ENCODE measurements around the gene PHGDH. TPM values are rescaled to one million over a fixed set of nuclear protein-coding genes. Genes with fewer than 3 reads are reported as not detected.
A peak's percentile ranks its signal among the peaks of the same experiment; 100 is the strongest.

The PHGDH gene
- total RNA-seq, 1 donor from 2014 or later: 452 TPM

DNA sequence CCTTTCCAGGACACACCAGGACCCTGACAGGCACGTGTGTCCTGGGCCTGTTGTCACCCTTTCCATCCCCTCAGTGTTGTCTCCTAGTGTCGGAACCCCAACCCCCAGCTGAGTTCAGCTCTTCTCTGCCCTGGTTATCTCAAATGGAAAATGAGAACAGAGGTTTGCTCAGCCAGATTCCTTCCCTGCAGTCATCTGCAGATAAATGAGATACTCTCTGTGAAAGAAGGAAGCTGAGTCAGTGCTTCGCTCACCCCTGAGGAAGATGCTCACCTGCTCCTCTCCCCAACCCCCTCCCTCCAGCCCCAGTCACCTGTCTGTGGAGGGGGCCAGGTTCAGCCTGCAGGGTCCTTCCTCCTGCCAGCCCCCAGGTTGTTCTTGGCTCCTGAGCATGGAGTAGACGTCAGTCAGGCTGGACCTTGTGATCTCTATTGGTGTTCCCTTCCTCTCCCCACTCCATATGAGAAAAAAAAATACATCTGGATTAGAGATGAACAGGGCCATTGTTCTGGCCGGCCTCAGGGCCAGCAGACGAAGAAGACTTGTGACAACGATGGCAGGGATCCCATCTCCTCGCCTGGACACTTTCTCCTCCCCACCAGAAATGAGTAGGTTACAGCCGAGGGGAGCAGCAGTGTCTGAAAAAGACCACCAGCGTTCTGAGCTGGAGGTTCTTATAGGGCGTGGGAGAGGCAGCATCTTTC, 20.9 kb downstream of the PHGDH start:
- Mint-ChIP-seq H3K4me1 (ENCODE audit: low read depth) (peaks cover 28% of the 10 kb centered on the region), H3K27ac (no peak overlapping the region), H3K4me3 (ENCODE audit: low read depth) (no peak overlapping the region), H3K36me3 (ENCODE audit: insufficient read depth) (peaks cover 46% of the 10 kb centered on the region), H3K9me3 (ENCODE audit: low read depth) (no peaks in the 10 kb centered on the region), H3K27me3 (no peaks in the 10 kb centered on the region)
- TF ChIP-seq, protein P1, sequence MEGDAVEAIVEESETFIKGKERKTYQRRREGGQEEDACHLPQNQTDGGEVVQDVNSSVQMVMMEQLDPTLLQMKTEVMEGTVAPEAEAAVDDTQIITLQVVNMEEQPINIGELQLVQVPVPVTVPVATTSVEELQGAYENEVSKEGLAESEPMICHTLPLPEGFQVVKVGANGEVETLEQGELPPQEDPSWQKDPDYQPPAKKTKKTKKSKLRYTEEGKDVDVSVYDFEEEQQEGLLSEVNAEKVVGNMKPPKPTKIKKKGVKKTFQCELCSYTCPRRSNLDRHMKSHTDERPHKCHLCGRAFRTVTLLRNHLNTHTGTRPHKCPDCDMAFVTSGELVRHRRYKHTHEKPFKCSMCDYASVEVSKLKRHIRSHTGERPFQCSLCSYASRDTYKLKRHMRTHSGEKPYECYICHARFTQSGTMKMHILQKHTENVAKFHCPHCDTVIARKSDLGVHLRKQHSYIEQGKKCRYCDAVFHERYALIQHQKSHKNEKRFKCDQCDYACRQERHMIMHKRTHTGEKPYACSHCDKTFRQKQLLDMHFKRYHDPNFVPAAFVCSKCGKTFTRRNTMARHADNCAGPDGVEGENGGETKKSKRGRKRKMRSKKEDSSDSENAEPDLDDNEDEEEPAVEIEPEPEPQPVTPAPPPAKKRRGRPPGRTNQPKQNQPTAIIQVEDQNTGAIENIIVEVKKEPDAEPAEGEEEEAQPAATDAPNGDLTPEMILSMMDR (IDR thresholded peaks at IDR 0.05; ENCODE audit: unreplicated experiment): no peak
- no peak for DNase-seq (ENCODE audit: low spot score, unreplicated experiment)

DNA sequence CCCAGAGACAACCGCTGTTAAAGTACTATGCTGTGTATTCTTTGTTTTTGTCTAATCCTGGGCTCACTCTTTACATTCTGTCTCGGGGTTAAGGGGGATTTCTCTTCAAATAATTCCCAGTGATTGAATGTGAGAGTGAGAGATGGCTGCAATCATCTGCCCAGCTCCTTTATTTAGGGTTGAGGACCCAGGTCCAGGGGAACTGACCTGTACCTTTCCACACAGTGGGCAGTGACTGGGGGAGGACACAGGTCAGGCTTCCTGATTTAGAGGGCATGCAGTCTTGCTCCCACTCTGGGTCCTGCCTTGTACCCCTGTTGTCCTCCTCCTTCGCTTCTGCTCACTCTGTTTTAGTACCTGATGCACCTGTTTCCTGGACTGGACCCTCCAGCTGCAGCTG, 22.0 kb downstream of the PHGDH start:
- Mint-ChIP-seq H3K4me3 (ENCODE audit: low read depth) (no peak overlapping the region), H3K4me1 (ENCODE audit: low read depth) (peaks cover 26% of the 10 kb centered on the region), H3K36me3 (ENCODE audit: insufficient read depth) (peaks cover 40% of the 10 kb centered on the region), H3K9me3 (ENCODE audit: low read depth) (no peaks in the 10 kb centered on the region), H3K27ac (no peak overlapping the region), H3K27me3 (no peaks in the 10 kb centered on the region)
- TF ChIP-seq, protein P1 (IDR thresholded peaks at IDR 0.05; ENCODE audit: unreplicated experiment): no peak
- no peak for DNase-seq (ENCODE audit: low spot score, unreplicated experiment)

DNA sequence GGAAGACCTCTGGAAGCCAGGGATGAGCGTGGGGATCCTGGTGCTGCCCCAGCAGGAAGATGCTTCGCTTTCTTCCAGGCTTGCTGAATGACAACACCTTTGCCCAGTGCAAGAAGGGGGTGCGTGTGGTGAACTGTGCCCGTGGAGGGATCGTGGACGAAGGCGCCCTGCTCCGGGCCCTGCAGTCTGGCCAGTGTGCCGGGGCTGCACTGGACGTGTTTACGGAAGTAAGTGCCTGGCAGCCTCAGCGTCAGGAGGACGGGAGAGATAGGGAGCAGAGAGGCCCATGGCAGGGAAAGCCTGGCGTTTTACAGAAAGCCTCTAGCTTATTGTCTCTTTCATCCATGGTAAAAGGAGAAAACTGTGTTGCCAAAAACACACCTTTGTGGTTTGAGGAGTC, 23.5 kb downstream of the PHGDH start:
- Mint-ChIP-seq H3K4me1 (ENCODE audit: low read depth) (peaks cover 19% of the 10 kb centered on the region), H3K36me3 (ENCODE audit: insufficient read depth) (peaks cover 37% of the 10 kb centered on the region), H3K27me3 (no peaks in the 10 kb centered on the region), H3K27ac (peak overlapping the region; percentile 89), H3K9me3 (ENCODE audit: low read depth) (no peaks in the 10 kb centered on the region), H3K4me3 (ENCODE audit: low read depth) (no peak overlapping the region)
- TF ChIP-seq, protein P1 (IDR thresholded peaks at IDR 0.05; ENCODE audit: unreplicated experiment): no peak
- no peak for DNase-seq (ENCODE audit: low spot score, unreplicated experiment)

DNA sequence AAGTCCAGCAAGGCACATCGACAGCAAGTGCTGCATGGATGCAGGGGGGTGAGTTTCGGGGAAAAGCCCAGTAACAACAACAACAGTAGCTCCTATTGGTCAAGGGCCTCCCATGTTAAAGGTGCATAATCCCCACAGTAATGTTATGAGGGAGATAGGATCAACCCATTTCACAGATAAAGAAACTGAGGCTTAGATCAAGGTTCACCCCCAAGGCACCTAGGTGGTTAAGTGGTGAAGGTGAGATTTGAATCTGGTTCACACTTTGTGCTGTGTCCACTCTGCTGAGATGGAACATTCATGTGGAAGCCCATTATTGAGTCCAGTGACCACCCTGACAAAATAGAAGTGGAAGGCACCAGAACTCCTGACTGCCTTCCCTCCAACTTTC, 24.9 kb downstream of the PHGDH start:
- TF ChIP-seq, protein P1 (IDR thresholded peaks at IDR 0.05; ENCODE audit: unreplicated experiment): no peak
- peaks cover 16% of the 10 kb centered on the region for H3K4me1 Mint-ChIP-seq (ENCODE audit: low read depth)
- H3K9me3 Mint-ChIP-seq (ENCODE audit: low read depth): no peaks in the 10 kb centered on the region

DNA sequence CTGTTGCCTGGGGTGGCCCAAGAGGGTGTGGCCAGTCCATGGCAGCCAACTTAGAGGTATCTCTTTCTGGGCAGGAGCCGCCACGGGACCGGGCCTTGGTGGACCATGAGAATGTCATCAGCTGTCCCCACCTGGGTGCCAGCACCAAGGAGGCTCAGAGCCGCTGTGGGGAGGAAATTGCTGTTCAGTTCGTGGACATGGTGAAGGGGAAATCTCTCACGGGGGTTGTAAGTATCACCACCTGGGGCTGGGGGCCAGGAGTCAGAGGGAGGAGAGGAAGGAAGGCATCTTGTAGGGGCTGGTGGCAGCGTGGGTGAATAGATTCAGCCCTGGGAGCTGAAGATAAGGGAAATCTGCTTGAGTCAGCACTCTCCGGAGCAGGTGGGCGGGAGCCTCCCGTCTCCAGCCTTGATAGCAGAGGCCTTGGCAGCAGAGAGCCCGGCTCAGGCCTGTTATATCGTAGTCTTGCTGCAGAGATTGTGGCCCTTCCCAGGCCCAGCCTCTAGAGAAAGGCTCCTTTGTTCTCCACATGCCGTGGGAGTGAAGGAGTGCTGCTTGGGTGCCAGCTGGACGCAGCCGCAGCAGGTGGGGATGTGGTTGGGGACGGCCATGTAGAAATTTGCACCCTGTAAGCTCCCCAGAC, 25.4 kb downstream of the PHGDH start:
- Mint-ChIP-seq H3K4me3 (ENCODE audit: low read depth) (peak overlapping the region; percentile 42), H3K27ac (peak overlapping the region; percentile 85), H3K36me3 (ENCODE audit: insufficient read depth) (peaks cover 36% of the 10 kb centered on the region), H3K27me3 (no peaks in the 10 kb centered on the region), H3K4me1 (ENCODE audit: low read depth) (peaks cover 16% of the 10 kb centered on the region), H3K9me3 (ENCODE audit: low read depth) (no peaks in the 10 kb centered on the region)
- TF ChIP-seq, protein P1 (IDR thresholded peaks at IDR 0.05; ENCODE audit: unreplicated experiment): no peak
- peak; percentile 37 for DNase-seq (ENCODE audit: low spot score, unreplicated experiment)

More for the DNA sequence above, 24.9 kb downstream of the PHGDH start:
- no peak overlapping the region for H3K4me3 Mint-ChIP-seq (ENCODE audit: low read depth)
- no peak for DNase-seq (ENCODE audit: low spot score, unreplicated experiment)
- peak overlapping the region; percentile 85 for H3K27ac Mint-ChIP-seq
- H3K27me3 Mint-ChIP-seq: no peaks in the 10 kb centered on the region
- H3K36me3 Mint-ChIP-seq (ENCODE audit: insufficient read depth): peaks cover 36% of the 10 kb centered on the region

All from progenitor cell of endocrine pancreas (in vitro differentiated cells).